ENCODE data around the gene ME3.

The ME3 gene

DNA sequence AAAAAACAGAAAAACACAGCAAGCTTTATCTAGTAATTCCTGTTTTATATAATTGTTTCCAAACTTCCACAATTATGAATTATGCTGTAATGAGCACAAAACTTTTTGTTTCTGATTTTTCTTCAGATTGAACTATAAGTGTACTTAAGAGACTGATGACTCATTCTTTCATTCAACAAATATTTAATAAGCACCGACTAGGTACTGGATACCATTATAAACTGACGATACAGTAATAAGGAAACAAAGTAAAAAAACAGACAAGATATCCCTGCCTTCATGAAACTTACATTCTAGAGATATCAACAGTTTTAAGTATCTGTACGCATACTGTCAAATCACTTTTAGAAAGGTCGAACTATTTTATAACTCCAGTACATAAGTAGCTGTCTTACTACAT is 78.6 kb downstream of the ME3 start:
- TF ChIP-seq, protein P1, sequence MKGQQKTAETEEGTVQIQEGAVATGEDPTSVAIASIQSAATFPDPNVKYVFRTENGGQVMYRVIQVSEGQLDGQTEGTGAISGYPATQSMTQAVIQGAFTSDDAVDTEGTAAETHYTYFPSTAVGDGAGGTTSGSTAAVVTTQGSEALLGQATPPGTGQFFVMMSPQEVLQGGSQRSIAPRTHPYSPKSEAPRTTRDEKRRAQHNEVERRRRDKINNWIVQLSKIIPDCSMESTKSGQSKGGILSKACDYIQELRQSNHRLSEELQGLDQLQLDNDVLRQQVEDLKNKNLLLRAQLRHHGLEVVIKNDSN (IDR thresholded peaks at IDR 0.05), result no peak
- TF ChIP-seq NFIC (IDR thresholded peaks at IDR 0.05) (no peak), CREB1 (IDR thresholded peaks at IDR 0.05; ENCODE audit: low read depth) (no peak), TAF1 (IDR thresholded peaks at IDR 0.05; ENCODE audit: low read depth) (no peak), TEAD4 (IDR thresholded peaks at IDR 0.05) (no peak), EGR1 (IDR thresholded peaks at IDR 0.05) (no peak), EP300 (IDR thresholded peaks at IDR 0.05; ENCODE audit: borderline replicate concordance) (no peak), CEBPB (IDR thresholded peaks at IDR 0.05) (no peak), YY1 (IDR thresholded peaks at IDR 0.05; ENCODE audit: low read depth) (no peak), ZBTB7A (IDR thresholded peaks at IDR 0.05; ENCODE audit: low read depth) (no peak), RAD21 (IDR thresholded peaks at IDR 0.05; ENCODE audit: low read depth) (no peak)

DNA sequence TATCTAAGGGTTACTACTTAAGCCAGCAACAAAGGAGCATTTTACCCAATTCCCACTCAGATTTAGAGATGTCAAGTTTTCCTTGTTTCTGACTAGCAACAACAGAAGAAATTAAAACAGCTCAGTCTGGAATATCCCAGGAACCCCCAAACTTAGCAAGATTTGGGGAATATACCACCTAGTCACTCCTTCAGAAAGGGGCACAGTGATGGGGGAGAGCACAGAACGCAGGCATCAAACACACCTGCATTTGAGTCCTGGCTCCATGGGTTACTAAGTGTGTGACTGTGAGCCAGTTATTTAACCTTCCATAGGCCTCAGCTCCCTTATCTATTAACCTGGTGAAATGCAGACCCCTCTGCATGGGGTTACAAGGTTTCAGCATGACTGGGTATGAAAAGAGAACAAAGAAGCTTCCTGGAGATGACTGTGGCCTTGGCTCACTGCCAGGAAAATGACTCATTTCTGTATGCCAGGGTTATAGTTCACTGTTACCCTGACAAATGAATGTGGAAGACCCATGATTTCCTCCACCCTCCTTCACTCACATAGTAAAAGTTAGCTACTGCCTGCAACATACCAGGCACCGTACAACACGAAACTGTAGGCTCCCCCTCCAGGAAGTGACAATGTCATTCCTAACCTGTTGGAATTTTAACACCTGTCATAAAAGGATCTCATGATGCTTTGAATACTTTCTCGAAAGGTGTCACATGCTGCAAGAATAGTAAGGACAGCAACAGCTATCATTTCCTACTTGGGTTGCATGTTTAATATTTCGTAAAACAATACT is 79.6 kb downstream of the ME3 start:
- TF ChIP-seq TEAD4 (IDR thresholded peaks at IDR 0.05), result peak; percentile 71
- TF ChIP-seq, protein P1 (IDR thresholded peaks at IDR 0.05), result peak; percentile 4; the same call in 1 of the 2 replicates
- TF ChIP-seq EGR1 (IDR thresholded peaks at IDR 0.05), result no peak
- peak; percentile 99 for TF ChIP-seq NFIC (IDR thresholded peaks at IDR 0.05)
- TF ChIP-seq CEBPB (IDR thresholded peaks at IDR 0.05), result peak; percentile 24; the same call in 1 of the 2 replicates
- TF ChIP-seq MAX (IDR thresholded peaks at IDR 0.05), result peak; percentile 56; the same call in 1 of the 2 replicates
- TF ChIP-seq CREB1 (IDR thresholded peaks at IDR 0.05; ENCODE audit: low read depth), result no peak
- TF ChIP-seq TCF12 (IDR thresholded peaks at IDR 0.05; ENCODE audit: low read depth), result peak; percentile 92
- TF ChIP-seq EP300 (IDR thresholded peaks at IDR 0.05; ENCODE audit: borderline replicate concordance), result peak; percentile 96
- peak; percentile 92 for TF ChIP-seq FOXM1 (IDR thresholded peaks at IDR 0.05; ENCODE audit: borderline replicate concordance, low read depth)
- no peak for TF ChIP-seq ZBTB7A (IDR thresholded peaks at IDR 0.05; ENCODE audit: low read depth)

GRCh38 chr11:86592047-86592591 is 80.3 kb downstream of the ME3 start:
- TF ChIP-seq CREB1 (IDR thresholded peaks at IDR 0.05; ENCODE audit: low read depth) (no peak), NFIC (IDR thresholded peaks at IDR 0.05) (peak; percentile 82), TCF12 (IDR thresholded peaks at IDR 0.05; ENCODE audit: low read depth) (peak; percentile 94), MAX (IDR thresholded peaks at IDR 0.05) (no peak; the same call in 1 of the 2 replicates), FOXM1 (IDR thresholded peaks at IDR 0.05; ENCODE audit: borderline replicate concordance, low read depth) (peak; percentile 81), EGR1 (IDR thresholded peaks at IDR 0.05) (no peak), RAD21 (IDR thresholded peaks at IDR 0.05; ENCODE audit: low read depth) (no peak), ZBTB7A (IDR thresholded peaks at IDR 0.05; ENCODE audit: low read depth) (peak; percentile 36; the same call in 1 of the 2 replicates), TEAD4 (IDR thresholded peaks at IDR 0.05) (peak; percentile 75), YY1 (IDR thresholded peaks at IDR 0.05; ENCODE audit: low read depth) (no peak), TAF1 (IDR thresholded peaks at IDR 0.05; ENCODE audit: low read depth) (no peak), CEBPB (IDR thresholded peaks at IDR 0.05) (no peak), REST (IDR thresholded peaks at IDR 0.05; ENCODE audit: low read depth) (no peak), EP300 (IDR thresholded peaks at IDR 0.05; ENCODE audit: borderline replicate concordance) (peak; percentile 89)
- TF ChIP-seq, protein P1 (IDR thresholded peaks at IDR 0.05), result 0 out of 2 replicates have a peak, but pooled peaks have one; percentile 0

GRCh38 chr11:86591631-86592030 is 80.8 kb downstream of the ME3 start:
- TF ChIP-seq YY1 (IDR thresholded peaks at IDR 0.05; ENCODE audit: low read depth), result no peak
- TF ChIP-seq, protein P1 (IDR thresholded peaks at IDR 0.05), result 0 out of 2 replicates have a peak, but pooled peaks have one; percentile 5

DNA sequence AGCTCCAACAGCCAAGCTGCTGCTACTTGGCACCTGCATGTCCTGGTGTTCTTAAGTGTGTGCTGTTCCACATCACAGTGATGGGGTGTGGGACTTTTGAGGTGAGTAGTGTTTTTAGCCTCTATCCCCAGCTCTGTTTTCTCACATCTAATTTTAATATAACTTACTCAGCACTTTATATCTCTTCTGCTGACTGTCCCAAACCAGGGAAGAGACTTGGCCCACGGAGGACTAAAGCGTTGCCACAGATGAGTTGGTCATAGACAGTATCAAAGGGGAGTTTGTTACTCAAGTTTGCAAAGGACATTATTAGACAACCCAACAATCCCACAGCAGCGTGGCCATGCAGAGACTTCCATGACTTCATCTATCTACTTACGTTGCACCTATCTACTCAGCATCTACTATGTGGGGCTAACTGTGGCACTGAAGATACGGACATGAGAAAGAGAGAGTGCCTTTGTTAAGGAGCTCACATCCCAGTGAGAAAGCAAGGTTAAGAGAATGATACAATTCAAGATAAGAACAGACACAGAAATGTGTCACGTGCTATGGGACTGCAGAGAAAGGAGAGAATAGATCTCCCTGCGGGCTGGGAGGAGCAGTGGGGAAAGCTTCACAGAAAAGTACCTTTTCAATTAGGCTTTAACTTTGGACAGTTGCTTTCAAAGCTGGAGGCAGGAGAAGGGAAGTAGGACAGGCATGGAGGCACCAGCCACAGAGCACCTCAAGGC is 82.4 kb downstream of the ME3 start:
- TF ChIP-seq ZBTB7A (IDR thresholded peaks at IDR 0.05; ENCODE audit: low read depth) (no peak), RAD21 (IDR thresholded peaks at IDR 0.05; ENCODE audit: low read depth) (no peak), TCF12 (IDR thresholded peaks at IDR 0.05; ENCODE audit: low read depth) (no peak), MAX (IDR thresholded peaks at IDR 0.05) (no peak), EGR1 (IDR thresholded peaks at IDR 0.05) (no peak), REST (IDR thresholded peaks at IDR 0.05; ENCODE audit: low read depth) (no peak), TEAD4 (IDR thresholded peaks at IDR 0.05) (no peak), YY1 (IDR thresholded peaks at IDR 0.05; ENCODE audit: low read depth) (no peak), CEBPB (IDR thresholded peaks at IDR 0.05) (no peak), CREB1 (IDR thresholded peaks at IDR 0.05; ENCODE audit: low read depth) (no peak), EP300 (IDR thresholded peaks at IDR 0.05; ENCODE audit: borderline replicate concordance) (no peak)
- TF ChIP-seq, protein P1 (IDR thresholded peaks at IDR 0.05), result no peak

Measured in Ishikawa (cell line).